ENCODE data around the gene C1QTNF8.

C1QTNF8 gene

DNA sequence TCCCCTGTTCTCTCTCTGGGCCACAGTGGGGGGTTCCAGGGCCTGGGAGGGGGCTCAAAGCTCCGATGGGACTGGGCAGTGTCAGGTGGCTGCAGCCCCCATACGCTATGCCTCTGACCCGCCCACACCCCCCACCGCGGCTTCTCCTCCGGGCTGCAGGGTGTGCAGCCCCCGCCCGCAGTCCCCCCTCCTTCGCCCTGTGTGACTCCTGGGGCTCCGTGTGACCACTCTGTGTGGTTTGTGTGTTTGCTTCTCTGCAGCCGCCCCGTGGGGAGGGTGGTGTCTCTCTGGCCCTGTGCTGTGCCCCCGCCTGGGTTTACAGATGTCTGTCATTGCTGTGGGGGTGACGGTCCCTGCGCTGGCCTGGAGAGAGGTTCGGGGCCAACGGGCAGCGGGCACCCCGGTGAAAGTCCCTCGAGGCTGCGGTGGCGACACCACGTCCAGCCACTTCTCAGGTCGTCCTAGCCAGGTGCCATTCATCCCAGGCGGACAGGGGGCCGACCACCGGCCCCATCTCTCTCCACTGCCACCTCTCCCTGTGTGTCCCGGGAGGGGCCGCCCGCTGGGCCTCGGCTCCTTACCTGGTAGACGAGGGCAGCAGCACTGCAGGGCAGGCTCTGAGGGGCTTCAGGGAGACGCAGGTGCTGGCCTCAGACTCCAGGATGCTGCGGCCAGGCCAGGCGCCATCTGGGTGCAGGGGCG lies 18.0 kb downstream of the C1QTNF8 start:
- no peak for DNase-seq (ENCODE audit: low read depth)

DNA sequence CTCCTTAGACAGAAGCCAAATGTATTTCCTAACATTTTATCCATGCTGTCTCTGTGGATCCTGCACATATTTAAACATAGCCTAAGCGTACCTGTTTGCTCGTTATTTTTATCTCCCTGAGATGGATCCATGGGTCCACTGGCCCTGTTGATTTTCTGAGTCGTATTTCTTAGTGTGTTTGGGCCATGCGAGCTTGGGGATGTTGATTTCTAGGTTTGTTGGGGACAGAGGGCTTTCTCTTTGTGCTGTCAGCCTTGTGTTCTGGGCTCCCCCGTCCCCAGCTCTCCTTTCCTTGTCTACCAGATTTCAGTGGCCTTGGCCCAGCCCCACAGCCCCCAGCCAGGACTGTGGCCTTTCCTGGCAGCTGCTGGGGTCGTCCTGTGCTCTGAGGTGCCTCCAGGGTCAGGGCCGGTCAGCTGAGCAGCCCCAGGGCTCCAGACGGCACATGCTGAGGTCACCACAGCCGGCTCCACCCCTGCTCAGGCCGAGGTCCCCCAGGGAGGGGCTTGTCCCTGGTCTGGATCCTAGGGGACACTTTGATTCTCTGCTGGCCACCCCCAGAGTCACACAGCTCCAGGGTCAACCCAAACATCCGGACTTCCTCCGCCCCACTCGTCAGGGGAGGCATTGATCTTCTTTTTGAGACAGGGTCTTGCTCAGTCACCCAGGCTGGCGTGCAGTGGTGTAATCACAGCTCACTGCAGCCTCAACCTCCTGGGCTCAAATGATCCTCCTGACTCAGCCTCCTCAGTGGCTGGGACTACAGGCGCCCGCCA lies 19.1 kb downstream of the C1QTNF8 start:
- DNase-seq (ENCODE audit: low read depth): no peak

DNA sequence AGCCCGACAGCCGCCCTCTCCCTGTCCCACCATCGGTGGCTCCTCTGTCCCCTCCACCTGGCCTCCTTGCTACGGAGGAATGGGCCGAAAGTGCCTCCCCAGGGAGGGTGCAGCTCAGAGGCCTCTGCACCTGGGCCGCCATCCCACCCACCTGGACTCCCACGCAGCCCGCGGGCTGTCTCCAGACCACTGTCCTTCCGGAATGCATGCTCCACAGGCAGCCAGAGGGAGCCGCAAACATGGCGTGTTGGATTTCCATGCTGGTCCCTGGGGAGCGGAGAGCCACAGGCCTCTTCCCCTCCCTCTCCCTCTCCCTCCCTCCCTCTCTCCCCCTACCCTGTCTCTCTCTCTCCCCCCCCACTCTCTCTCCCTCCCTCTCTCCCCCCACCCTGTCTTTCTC lies 20.5 kb downstream of the C1QTNF8 start:
- no peak for DNase-seq (ENCODE audit: low read depth)

DNA sequence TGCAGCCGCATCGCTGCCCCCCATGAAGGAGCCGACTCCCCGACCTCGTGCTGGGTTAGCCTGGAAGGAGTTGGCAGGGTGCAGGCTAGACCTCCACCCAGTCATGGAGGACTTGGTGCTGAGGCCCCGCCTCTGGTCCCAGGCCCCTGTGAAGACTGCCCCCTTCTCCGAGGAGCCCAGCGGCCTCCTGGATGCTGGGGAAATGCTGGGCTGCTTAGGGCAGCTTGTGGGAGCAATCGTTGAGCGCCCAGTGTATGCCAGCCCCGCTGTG lies 21.7 kb downstream of the C1QTNF8 start:
- DNase-seq (ENCODE audit: low read depth): no peak

DNA sequence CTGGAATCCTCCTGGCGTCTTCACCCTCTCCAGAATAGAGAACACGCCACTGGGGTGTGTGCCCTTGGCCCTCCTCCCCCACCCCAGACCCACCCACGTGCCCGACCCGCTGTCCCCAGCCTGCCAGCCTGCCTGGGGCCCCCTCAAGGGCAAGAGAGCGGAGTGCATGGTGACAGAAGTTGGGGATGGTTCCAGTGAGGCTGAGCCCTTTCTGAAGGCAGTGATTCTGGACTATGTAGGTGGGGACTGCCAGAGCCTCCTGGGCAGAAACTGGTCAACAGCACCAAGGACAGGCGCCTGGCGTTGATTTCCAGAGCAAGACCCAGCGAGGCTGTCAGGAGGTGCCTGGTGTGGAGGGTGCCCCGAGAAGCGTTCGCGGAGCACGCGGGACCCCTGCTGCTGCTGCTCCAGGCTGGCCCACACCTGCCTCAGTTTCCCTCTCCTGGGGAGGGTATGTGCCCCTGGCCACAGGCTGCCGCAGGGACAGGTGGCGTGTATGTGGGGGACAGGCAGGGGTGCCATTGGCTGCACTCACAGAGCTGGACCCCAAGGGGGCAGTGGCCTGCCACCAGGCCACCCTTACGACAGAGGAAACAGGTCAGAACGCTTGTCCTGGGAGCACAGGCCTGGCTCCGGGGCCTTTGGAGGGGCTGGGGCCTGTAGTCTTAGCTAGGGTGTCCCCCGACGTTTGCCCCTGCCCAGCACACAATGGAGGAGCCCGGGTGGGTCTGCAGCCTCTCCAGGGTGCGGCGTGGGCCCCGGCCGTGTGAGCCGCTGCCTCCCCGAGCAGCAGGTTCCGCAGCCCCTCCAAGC lies 22.3 kb downstream of the C1QTNF8 start:
- DNase-seq (ENCODE audit: low read depth): no peak

DNA sequence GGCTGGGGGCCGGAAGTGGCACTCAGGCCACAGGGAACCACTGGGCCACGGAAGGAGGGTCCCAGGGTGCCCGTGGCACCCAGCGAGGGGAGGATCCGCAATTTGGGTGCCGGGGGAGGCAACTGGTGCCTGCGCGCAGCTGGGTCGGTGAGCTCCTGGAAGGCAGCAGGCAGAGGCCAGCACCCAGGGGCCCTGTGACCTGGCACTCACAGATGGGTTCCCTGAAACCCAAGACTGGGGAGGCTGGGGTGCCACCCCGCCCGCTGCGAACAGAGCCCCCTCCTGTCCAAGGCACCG lies 22.8 kb downstream of the C1QTNF8 start:
- DNase-seq (ENCODE audit: low read depth): no peak

DNA sequence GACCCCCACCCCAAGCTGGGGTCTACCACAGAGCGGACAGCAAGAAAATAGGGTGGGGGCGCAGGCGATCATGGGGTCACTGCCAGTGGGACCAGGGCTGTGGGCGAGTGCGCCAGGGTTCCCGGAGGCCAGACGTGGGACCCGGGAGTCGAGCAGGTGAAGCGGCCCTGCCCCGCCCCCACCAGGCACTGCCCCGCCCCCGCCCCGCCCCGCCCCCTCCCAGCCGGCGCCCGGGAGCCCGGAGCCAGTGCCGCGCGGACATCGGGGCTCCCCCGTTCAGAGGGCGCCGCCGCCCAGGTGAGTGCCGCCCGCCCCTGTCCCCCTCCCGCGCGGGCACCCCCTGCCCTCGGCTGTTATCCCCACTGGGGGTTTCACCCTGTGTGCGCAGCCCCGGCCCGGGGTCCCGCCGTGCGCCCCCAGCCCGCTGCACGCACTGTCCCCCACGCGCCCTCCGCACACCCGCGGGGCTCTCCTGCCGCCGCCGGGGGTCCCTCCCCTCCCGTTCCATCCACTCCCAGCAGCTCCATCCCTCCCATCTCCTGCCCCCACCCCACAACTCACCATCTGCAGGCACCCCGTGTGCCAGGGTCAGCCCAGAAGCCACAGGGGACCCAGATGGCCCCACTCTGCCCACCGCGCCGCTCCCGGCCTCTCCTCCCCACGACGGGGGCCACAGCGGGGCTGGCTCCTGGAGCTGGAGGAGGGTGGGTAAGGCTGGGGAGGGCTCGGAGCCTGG lies 23.4 kb downstream of the C1QTNF8 start, which contains the start of gene SSTR5:
TSS of gene SSTR5 (plus strand) at position 222 of the 736 bp plus-strand sequence. CDS start 6,122 bp downstream, outside the sequence.
- DNase-seq (ENCODE audit: low read depth): no peak

DNA sequence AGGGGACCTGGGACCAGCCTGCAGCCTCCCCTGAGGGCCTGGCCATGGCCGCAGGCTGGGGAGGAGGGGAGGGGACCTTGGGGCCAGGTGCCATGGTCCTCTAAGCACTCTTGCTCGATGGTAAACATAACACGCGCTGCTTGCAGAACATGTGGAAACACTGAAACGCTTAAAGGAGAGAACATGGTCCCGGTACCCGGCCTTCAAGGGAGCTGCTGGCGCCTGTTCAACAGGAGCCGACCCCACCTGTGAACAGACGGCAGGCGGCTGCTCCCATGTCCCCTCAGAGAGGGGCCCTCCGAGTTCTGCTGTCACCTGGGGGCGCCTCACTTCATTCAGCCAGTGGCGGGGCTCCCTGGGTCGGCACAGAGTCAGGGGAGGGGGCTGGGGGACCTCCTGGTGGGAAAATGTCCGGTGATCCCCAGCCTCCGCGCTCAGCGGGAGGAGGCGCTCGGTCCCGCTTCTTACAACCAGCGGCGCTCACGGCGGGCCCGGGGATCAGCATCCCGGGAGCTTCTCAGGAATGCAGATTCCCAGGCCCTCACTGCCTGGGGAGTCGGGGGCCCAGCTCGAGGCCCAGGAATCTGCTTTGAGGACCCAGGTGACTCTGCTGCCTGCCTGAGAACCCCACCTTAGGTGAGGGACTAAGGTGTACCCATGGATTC lies 24.4 kb downstream of the C1QTNF8 start:
- DNase-seq (ENCODE audit: low read depth): no peak

DNA sequence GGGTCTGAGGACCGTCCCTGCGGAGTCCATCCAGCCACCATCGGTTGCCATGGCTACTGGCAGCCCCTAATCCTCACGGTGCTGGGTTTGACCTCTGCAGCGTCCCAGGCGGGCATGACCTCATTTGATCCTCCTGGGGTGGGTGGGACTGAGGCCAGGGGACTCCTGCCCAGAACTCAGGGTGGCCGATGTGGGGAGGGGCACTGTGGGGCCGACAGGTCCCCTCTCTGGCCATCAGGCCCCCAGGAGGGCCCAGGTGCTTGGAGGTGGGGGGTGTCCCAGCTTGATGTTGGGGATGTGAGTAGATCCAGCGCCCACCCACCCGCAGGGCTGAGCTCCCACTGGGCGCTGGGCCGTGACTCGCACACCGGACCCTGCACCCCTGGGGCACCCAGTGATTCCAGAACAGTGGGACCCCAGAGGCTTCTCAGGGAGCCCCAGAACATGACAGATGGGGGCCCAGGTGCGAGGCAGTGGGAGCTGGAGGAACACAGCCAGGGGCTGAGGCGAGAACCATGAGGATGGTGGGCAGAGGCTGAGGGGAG lies 25.1 kb downstream of the C1QTNF8 start:
- DNase-seq (ENCODE audit: low read depth): no peak

DNA sequence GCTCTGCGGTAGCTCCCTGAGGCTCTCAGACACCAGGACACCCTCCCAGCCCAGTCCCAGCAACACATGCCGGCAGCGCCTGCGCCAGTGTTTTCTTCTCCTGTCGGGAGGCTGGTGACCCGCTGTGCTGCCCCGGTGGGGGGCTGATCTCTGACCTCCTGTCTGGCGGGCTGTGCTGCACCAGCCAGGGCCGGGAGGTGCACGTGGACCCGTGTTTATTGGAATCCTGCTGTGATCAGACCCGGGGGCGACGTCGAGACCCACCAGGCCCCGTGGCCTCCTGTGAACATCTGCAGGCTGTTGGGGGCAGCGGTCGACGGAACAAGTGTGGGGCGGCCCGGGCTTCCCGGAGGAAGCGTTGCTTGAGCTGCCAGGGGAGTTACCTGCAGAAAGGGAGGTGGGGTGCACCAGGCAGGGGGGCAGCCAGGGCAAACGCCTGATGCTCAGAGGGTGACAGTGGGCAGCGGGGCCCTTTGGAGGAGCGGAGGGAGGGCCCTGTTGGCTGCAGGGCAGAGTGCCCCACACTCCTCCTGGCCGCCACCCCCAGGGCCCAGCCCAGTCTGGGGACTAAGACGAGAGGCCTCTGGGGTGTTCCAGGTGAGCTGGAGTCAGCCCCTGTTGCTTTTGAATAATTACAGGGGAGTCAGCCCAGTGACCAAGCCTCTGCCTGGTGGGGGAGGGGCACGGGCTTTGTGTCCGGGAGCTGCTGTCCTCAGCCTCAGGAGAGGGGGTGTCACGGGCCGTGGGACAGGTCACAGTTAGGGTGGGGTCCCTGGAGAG lies 25.8 kb downstream of the C1QTNF8 start:
- no peak for DNase-seq (ENCODE audit: low read depth)

DNA sequence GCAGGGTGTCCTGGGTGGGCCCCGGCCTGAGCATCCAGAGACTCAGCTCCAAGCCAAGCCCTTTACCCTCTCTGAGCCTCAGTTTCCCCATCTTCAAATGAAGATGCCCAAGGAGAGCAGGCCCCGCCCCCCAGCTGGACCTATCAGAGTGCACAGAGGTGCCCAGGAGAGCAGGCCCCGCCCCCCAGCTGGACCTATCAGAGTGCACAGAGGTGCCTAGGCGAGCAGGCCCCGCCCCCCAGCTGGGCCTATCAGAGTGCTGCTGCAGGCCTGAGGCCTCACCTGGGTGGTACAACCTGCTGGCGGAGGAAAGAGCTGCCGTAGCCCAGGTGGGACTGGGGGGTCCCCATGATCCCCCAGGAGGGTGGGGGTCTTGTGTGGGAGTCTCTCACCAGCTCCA lies 26.9 kb downstream of the C1QTNF8 start:
- DNase-seq (ENCODE audit: low read depth): no peak

DNA sequence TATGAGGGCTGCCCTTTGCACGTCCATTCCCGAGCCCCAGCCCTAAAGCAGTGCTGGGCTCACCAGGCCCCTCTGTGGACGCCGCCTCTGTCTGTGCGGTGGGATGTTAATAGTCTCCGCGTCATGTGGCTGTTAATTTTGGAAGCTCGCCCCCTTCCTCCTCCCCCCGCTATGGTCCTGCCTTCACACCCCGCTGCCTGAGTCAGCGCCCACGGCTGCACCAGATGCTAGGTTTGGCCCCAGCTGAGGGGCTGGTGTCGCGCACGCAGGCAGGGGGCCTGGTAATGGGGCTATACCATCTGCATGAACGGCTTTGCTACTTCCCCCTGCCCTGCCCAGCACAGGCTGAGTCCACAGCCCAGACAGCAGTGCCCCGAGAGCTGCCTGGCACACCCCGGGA lies 27.6 kb downstream of the C1QTNF8 start:
- no peak for DNase-seq (ENCODE audit: low read depth)

DNA sequence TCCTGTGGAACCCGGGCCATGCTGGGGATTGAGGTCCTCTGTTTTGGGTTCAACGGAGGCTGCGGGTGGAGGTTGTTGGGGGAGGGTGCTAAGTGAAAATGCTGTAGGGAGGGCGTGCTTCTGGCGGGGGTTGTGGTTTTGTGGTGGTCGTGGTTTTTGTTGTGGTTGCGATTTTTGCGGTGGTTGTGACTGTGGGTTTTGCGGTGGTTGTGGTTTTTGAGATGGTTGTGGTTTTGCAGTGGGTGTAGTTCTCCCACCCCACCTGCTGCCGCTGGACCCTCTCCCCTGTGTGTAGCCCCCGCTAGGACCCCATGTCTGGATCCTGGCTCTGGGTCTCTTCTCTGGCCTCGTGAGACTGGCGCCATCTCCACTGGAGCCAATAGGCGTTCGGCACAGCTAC lies 28.4 kb downstream of the C1QTNF8 start:
- no peak for DNase-seq (ENCODE audit: low read depth)

DNA sequence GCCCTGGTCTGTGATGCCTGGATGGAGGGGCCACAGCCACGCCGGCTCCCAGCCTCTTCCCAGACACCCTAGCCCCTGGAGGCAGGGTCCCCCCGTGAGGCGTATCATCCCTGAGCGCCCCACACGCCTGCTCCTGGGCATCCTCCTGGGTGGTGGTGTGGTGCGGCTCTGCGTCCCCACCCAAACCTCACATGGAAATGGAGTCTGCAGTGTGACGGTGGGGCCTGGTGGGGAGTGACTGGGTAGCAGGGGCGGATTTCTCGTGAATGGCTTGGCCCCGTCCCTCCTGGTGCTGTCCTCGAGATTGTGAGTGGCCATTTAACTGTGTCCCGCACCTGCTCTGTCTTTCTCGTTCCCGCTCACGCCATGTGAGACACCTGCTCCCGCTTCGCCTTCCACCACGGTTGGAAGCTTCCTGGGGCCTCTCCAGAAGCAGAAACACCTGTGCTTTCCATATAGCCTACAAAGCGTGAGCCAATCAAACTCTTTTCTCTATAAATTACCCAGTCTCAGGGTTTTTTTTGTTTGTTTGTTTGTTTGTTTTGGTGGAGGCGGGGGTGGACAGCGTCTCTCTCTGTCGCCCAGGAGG lies 29.4 kb downstream of the C1QTNF8 start:
- no peak for DNase-seq (ENCODE audit: low read depth)

DNA sequence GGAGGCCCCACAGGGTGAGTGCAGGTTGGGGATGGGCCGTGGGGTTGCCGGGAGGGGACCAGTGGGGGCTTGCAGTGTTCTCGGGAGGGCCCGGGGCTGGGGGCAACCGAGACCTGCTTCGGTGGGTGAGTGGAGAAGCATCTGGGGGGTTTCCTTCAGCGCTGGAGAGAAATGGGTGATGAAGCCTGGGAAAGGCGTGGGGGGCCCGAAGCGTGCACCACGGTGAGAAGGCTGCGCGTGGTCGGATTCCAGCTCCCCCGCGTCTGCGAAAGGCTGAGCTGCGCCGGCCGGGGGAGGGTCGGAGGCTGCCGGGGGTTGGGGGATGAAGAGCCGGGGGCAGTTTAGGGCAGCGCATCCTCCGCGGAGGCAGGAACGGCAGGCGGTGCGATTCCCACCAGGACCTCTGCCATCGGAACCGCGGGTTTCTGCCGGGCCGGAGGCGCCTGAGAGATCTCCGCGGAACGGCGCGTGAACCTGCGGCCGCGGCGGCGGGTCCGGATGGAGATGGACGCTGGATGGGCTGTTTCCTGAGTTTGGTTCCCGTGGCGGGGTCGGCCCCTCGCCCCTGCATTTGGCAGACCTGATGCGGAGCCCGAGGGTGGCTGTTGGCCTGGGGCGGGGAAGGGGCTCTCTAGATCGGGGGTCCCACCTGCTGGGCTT lies 30.4 kb downstream of the C1QTNF8 start:
- DNase-seq (ENCODE audit: low read depth): no peak

DNA sequence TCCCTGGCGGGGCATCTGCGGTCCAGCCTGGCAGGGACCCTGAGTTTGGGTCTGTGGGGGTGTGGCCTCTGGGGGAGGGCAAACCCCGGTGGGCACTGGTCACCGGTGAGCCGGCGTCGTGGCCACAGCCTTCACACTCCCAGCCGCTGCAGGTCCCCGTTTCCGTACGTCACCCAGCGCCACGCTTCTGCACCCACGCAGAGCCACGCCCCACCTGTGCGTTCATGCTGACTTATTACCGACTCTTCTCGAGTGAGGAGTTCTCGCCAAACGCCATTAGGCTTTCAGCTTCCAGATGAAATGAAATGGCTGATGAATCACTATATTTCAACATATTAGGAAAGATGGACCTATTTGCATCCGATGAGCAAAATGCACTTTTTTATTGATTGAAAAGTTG lies 32.3 kb downstream of the C1QTNF8 start:
- no peak for DNase-seq (ENCODE audit: low read depth)

DNA sequence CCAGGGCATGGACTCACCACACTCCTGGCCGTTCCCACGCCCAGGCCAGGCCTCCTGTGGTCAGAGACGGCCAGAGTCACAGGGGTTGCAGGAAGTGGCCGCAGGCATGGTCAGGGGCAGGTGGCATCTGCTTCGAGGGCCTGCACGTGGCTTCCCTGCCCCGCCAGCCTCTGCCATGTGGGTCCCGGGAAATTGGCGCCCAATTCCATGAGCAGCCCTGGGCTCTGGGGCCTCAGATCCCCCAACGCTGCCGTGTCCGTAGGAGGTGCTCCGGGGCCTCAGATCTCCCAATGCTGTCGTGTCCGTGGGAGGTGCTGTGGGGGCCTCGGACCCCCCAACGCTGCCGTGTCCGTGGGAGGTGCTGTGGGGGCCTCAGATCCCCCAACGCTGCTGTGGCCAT lies 33.1 kb downstream of the C1QTNF8 start:
- DNase-seq (ENCODE audit: low read depth): no peak

DNA sequence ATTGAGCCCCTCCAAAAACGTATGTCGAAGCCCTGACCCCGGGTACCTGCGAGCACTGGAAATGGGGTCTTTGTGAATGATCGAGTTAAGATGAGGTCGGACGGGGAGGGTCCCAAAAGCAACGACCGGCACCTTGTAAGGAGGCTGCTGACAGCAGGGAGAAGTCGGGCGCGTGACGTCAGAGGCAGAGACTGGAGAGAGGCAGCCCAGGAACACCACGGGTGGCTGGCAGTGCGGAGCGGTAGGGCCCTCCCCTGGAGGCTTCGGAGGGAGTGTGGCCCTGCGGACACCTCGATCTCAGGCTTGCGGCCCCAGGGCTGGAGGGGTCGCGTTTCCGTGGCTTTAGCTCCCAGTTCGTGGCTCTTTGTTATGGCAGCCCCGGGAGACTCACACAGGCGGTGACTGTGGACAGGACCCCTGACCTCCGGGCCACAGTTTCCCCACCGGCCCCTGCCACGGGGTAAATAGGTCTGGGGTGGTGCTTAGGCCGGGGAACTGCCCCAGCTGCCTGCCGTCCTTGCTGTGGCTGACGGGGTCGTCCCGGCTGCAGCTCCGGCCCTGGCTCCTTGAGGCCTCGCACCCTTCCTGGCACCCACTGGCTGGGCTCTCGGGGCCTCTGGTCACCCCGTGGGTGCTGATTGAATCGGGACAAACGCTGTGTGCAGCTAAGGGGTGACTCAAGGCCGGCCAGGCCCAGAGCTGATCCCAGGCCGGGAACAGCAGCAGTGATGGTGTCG lies 34.1 kb downstream of the C1QTNF8 start:
- no peak for DNase-seq (ENCODE audit: low read depth)
